Esophagus muscularis mucosa (tissue), 4 donors: ENCODE measurements around the gene KIF18B. TPM values are rescaled to one million over a fixed set of nuclear protein-coding genes. Genes with fewer than 3 reads are reported as not detected.

ENCODE experiments used
- DNase-seq: peaks from one replicate; pipeline ENCODE4 v3.0.0-alpha.2; 2017; ENCODE audit errors: extremely low spot score
- H3K27ac ChIP-seq, 4 donors: fragments of 200-600 bp; sonication (generic); replicated peaks in 1 of 4; 1 replicate in 3 of 4; 2 replicates in 1 of 4; pipeline ENCODE4 v1.5.1; 2016 to 2019; ENCODE audit warnings: mild to moderate bottlenecking in 1 of 4
- H3K27me3 ChIP-seq, 4 donors: fragments of 200-600 bp; sonication (generic); one replicate each; pipeline versions ENCODE4 v1.5.1 to v1.6.0; 2016 to 2019
- H3K36me3 ChIP-seq, 4 donors: fragments of 200-600 bp; sonication (generic); one replicate each; pipeline ENCODE4 v1.5.1; 2016 to 2019
- H3K4me1 ChIP-seq, 4 donors: fragments of 200-600 bp; sonication (generic); one replicate each; pipeline ENCODE4 v1.5.1; 2016 to 2019
- H3K4me3 ChIP-seq, 4 donors: fragments of 200-600 bp; sonication (generic); 1 replicate in 2 of 4; 2 replicates in 2 of 4; pipeline ENCODE4 v1.5.1; 2016 to 2019; ENCODE audit warnings: mild to moderate bottlenecking in 4 of 4, moderate library complexity in 1 of 4
- H3K9me3 ChIP-seq, 4 donors: fragments of 200-600 bp; sonication (generic); 1 replicate in 3 of 4; 2 replicates in 1 of 4; pipeline ENCODE4 v1.5.1; 2016 to 2019
- CTCF ChIP-seq, 3 experiments: fragments of 200-600 bp in 2 of 3; fragments of 450-650 bp in 1 of 3; sonication (generic) in 2 of 3; IDR thresholded peaks; one replicate each; pipeline ENCODE4 v1.5.1; 2017 to 2019; ENCODE audit warnings: antibody characterized with exemption in 3 of 3, mild to moderate bottlenecking in 2 of 3, moderate library complexity in 1 of 3
- EP300 ChIP-seq: sonication (generic); formaldehyde crosslinking; IDR thresholded peaks from one replicate; pipeline ENCODE4 v1.6.1; 2017; ENCODE audit warnings: antibody characterized with exemption
- POLR2A ChIP-seq: fragments of 450-650 bp; IDR thresholded peaks from one replicate; pipeline ENCODE4 v1.6.1; 2017; ENCODE audit warnings: antibody characterized with exemption, moderate library complexity, mild to moderate bottlenecking, low read depth
- POLR2AphosphoS5 ChIP-seq, 2 donors: sonication (generic); formaldehyde crosslinking; IDR thresholded peaks; one replicate each; pipeline ENCODE4 v1.6.1; 2017; ENCODE audit warnings: antibody characterized with exemption in 2 of 2
- WGBS: methylation state at CpG from one replicate; pipeline ENCODE4 v1.1.5; 2018; 5-methylcytosine and 5-hydroxymethylcytosine counted together
- intact Hi-C: fragments of 100-400 bp; cut with DNase I; formaldehyde crosslinking; loops from one replicate; pipeline ENCODE4 v1.15.1; 2023
- total RNA-seq, 4 donors: library from RNA; depleted of rRNA; stranded (reverse); fragments of >200 nt; gene quantifications; one replicate each; pipeline versions ENCODE4 v1.1.0 to v1.2.1, GENCODE V29; 2016

Gene KIF18B
- total RNA-seq, 4 donors from 2014 or later = 0.17 TPM; not detected in 3

GRCh38 chr17:44892250-44892649, 55.3 kb downstream of the KIF18B start:
- DNase-seq = no peak
- intact Hi-C loops = no loop called here
- no peak for TF ChIP-seq EP300
- TF ChIP-seq POLR2AphosphoS5 (IDR thresholded peaks at IDR 0.05) = no peak
- no peak for TF ChIP-seq POLR2A
- TF ChIP-seq CTCF (IDR thresholded peaks at IDR 0.05) = no peak
- Histone ChIP-seq H3K27me3 (no peaks in the 10 kb centered on the region), H3K4me3 (no peak overlapping the region), H3K27ac (no peak overlapping the region), H3K36me3 (peaks cover 17 to 56% (median 36%) of the 10 kb centered on the region in 4 donors), H3K9me3 (no peaks in the 10 kb centered on the region), H3K4me1 (peaks cover 1 to 13% (median 7%) of the 10 kb centered on the region in 4 donors)

- intact Hi-C loops = no loop called here
- H3K9me3 ChIP-seq = no peaks in the 10 kb centered on the region
- H3K27me3 ChIP-seq = no peaks in the 10 kb centered on the region
- no peak overlapping the region for H3K27ac ChIP-seq
- 82% methylated on average over 7 of the region's 7 CpGs for WGBS
- peaks cover 35 to 75% (median 60%) of the 10 kb centered on the region in 4 donors for H3K36me3 ChIP-seq
- H3K4me1 ChIP-seq = no peaks in the 10 kb centered on the region
- H3K4me3 ChIP-seq = no peak overlapping the region
- TF ChIP-seq CTCF (IDR thresholded peaks at IDR 0.05) (no peak), POLR2A (no peak), EP300 (no peak), POLR2AphosphoS5 (IDR thresholded peaks at IDR 0.05) (no peak)
- DNase-seq = no peak
Observed at GRCh38 chr17:44889003-44889402, 58.6 kb downstream of the KIF18B start.

- no peak for DNase-seq
- H3K4me3 ChIP-seq = no peak overlapping the region
- peaks cover 35 to 75% (median 60%) of the 10 kb centered on the region in 4 donors for H3K36me3 ChIP-seq
- no peak overlapping the region for H3K27ac ChIP-seq
- TF ChIP-seq POLR2A (no peak), POLR2AphosphoS5 (IDR thresholded peaks at IDR 0.05) (no peak), CTCF (IDR thresholded peaks at IDR 0.05) (no peak), EP300 (no peak)
- no peaks in the 10 kb centered on the region for H3K9me3 ChIP-seq
- intact Hi-C loops = no loop called here
- 74% methylated on average over 10 of the region's 10 CpGs for WGBS
- H3K4me1 ChIP-seq = no peaks in the 10 kb centered on the region
- no peaks in the 10 kb centered on the region for H3K27me3 ChIP-seq
Observed at GRCh38 chr17:44887971-44888954, 59.3 kb downstream of the KIF18B start.

- DNase-seq = no peak
- Histone ChIP-seq H3K9me3 (no peaks in the 10 kb centered on the region), H3K27ac (no peak overlapping the region), H3K27me3 (no peaks in the 10 kb centered on the region), H3K36me3 (peaks cover 40 to 75% (median 62%) of the 10 kb centered on the region in 4 donors), H3K4me1 (no peaks in the 10 kb centered on the region), H3K4me3 (no peak overlapping the region)
- 73% methylated on average over 1 of the region's 1 CpG for WGBS
- intact Hi-C loops = no loop called here
- TF ChIP-seq EP300 = no peak
- TF ChIP-seq POLR2AphosphoS5 (IDR thresholded peaks at IDR 0.05) = no peak
- no peak for TF ChIP-seq POLR2A
- no peak for TF ChIP-seq CTCF (IDR thresholded peaks at IDR 0.05)
Observed at GRCh38 chr17:44887016-44887415, 60.6 kb downstream of the KIF18B start.
